HG03571 (cell line): ENCODE results near the gene CCNB1.
"Not testable (repeated sequence)": the region's sequence is repeated elsewhere in the genome, so short reads cannot be mapped to it uniquely, and the experiment has no call there.

ENCODE experiments used
- ATAC-seq: cut with Tn5 transposase; IDR thresholded peaks from one replicate; pipeline ENCODE4 v1.9.1; 2021; ENCODE audit not compliant: unreplicated experiment

CCNB1 gene

DNA sequence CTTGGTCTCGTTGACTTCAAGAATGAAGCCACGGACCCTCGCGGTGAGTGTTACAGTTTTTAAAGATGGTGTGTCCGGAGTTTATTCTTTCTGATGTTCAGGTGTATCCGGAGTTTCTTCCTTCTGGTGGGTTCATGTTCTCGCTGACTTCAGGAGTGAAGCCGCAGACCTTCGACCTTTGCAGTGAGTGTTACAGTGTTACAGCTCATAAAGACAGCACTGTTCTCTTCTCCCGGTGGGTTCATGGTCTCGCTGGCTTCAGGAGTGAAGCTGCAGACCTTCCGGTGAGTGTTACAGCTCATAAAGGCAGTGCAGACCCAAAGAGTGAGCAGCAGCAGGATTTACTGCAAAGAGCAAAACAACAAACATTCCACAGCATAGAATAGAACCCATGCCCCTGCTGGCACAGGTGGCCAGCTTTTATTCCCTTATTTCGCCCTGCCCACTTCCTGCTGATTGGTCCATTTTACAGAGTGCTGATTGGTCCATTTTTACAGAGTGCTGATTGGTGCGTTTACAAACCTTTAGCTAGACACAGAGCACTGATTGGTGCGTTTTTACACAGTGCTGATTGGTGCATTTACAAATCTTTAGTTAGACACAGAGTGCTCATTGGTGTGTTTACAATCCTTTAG lies 14.8 kb downstream of the CCNB1 start:
- ATAC-seq = not testable (repeated sequence)

DNA sequence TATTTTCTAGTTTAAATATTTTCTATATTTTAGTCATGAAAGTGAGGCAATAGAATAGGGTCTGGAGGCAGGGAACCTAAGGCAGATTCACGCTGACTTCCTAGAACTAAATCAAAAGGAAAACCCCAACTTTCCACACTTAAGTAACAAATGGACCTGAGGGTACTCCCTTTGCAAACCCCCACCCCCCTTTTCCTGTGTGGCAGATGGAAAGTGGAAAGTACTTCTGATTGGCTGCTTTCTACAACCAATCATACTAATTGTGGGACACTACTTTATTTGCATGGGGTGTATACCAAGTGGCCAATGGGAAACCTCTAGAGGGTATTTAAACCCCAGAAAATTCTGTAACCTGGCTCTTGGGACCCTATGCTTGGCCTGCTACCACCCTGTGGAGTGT lies 17.7 kb downstream of the CCNB1 start:
- ATAC-seq = no peak

DNA sequence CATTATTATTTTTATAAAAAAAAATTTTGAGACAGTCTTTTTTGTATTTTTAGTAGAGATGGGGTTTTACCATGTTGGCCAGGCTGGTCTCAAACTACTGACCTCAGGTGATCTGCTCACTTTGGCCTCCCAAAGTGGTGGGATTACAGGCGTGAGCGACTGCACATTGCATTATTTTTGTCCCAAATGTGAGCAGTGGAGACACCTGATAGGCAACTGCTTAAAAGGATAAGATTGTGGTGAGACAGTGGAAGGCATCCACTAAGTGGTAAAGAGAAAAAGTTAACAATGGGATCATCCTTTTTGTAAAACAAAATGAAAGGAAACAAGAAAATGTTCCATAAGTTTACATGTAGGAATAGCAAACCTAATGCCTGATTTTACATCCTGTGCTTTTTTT lies 20.4 kb downstream of the CCNB1 start:
- ATAC-seq = no peak

DNA sequence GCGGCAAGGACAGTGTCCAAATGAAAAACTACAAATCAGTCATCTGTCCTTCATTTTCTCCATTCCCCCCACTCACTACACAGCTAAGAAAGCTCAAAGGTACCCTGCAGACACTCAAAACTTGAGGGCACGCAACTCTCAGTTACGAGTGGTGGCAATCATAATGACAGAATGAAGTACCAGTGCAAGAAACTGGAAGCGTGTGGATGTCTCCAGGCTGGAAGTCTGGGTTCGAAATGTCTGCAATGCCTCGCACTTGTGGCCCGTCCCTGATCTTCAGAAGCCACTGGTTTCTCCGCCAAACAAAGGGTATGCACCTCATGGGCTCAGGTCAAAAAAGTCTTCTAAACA lies 21.8 kb downstream of the CCNB1 start:
- peak; percentile 5 for ATAC-seq

DNA sequence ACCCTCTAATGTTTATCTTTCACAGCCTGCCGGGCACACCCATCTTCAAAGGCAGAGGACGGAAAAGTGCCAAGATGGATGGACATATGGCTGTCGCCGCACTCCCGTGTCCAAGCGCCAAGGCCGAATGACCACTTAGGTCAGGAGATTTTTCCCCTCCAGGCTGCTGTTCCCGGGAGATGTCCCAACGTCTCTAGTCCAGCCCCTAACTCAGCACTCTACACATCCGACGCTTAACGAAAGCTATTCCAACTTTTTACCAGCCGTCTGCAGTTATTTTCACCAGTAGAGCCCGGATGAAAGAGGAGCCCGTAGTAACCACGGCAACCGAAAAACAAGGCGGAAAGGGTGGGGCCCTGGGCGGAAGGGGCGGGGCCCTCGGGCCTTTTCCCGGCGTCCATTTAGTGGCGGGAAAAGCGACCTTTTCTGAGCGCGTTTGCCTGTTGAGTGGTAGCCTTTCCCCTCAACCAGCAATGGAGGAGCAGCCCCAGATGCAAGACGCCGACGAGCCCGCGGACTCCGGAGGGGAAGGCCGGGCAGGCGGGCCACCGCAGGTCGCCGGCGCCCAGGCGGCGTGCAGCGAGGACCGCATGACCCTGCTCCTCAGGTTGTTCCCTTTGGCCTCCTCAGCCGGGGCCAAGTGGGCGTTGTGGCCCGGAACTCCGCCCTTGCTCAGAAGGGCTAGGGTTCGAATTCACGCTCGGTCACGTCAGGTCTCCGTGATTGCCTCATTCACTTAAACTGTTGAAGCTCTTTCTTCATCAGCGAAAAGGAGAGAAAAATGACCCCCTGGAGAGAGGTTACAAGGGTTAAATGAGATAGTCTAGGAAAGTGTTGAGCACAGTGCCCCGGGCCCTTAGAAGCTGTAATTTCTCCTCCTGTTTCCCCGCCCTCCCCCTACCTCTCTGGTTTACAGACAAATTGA lies 22.5 kb downstream of the CCNB1 start, which contains the start of gene CENPH:
CENPH (plus strand) TSS at position 422 of the 925 bp plus-strand sequence; CDS start at position 474, 52 bp downstream.
- peak; percentile 92 for ATAC-seq

DNA sequence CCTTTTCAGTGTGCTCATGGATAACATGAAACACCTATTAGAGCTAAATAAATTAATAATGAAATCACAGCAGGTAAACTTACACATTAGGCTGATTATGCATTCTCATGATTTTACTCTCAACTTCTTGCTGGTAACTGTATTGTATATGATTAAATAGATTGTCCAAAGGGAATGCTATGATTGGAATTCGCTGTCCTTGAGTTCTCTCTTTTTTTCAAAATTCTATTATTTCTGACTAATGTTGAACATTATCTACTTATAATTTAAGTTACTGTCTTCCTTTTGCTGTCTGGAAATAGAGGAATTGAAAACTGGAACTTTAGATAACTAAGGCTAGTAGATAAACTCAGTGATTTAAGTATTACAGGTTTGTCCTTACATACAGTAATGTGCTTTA lies 35.5 kb downstream of the CCNB1 start:
- ATAC-seq = no peak

DNA sequence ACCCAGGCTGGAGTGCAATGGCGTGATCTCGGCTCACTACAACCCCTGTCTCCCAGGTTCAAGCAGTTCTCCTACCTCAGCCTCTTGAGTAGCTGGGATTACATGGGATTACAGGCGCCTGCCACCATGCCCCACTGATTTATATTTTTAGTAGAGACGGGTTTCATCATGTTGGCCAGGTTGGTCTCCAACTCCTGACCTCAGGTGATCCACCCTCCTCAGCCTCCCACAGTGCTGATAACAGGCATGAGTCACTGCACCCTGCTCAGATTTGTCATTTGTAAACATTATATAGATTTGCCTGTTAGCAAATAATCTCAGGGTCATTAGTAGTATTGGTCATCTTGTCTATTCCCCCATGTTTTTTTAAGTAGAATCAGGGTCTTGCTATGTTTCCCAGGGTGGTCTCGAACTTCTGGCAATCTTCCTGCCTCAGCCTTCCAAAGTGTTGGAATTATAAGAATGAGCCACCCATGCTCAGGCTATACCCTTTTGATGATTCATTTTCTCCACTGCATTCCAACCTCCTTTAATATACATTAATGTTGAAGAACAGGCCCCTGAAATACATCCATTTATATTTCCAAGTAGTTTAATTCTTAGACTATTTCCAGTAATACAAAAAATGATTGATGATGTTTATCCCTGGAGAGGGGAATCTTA lies 39.7 kb downstream of the CCNB1 start:
- ATAC-seq = no peak

DNA sequence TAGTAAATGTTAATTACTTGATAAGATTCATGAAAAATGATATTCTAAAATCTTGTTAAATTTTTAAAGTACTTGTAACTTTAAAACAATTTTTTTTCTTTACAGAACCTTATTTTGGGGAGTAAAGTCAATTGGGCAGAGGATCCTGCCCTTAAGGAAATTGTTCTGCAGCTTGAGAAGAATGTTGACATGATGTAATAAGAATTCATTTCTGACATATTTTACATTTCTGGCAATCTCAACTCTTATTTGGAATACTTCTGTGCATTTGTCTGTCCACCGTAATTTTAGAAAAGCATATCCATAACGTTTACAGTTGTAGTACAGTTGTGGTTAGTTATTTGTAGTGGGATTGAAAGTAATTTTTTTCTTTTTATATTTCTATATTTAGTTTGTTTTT lies 42.7 kb downstream of the CCNB1 start:
- ATAC-seq = no peak

DNA sequence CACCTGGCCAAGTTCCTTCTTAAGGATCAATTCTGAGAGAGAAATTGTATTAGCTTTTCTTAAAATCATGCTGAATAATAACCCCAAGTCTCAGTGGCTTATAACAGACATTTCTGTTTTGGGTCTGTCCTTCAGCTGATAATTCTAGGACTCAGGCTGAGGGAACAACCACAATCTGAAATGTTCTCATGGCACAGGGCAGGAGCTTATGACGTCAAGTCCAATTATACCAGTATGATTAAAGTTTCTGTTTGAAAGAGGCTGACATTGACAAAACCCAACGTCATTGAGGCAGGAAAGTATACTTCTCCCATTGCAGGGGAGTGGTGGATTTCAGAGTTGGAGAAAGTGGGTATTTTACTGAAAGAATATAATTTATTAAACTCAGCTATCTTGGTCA lies 44.2 kb downstream of the CCNB1 start:
- ATAC-seq = no peak

DNA sequence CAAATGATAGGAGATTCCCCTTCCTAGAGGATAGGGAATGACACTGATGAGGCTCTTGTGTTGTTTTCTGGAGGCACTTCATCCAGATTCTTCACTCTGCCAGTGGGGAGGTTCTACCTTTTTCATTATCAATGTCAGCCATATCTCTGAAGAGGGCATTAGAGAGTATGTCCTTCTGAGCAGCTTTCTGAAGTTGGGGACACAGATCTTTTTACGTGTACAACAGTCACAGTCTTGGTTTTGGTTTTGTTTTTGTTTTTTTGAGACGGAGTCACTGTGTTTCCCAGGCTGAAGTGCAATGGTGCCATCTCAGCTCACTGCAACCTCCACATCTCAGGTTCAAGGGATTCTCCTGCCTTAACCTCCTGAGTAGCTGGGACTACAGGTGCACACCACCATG lies 45.1 kb downstream of the CCNB1 start:
- no peak for ATAC-seq

DNA sequence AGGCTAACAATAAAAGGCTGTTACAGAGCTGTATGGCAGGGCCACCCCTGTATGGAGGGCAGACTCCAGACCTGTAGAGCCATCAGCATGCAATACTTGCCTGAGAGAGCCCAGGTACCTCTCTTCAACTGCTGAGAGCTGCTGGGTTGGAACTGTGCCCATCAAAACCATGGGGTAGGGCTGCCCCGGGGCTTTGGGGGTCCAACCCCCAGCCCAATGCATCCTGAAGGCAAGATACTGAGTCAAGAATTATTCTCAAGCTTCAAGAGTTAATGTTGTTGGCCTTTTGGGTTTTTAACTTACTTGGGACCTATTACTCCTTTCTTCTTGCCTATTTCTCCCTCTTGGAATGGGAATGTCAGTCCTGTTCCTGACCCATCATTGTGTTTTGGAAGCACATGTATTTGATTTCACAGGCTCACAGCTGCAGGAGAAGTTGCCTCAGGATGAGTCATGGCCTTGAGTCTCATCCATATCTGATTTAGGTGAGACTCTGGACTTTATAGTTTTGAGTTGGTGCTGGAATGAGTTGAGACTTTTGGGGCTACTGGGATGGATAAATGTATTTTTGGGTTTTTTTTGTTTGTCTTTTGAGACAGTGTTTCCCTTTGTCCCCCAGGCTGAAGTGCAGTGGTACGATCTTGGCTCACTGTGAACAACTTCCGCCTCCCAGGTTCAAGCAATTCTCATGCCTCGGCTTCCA lies 46.7 kb downstream of the CCNB1 start:
- ATAC-seq = no peak

DNA sequence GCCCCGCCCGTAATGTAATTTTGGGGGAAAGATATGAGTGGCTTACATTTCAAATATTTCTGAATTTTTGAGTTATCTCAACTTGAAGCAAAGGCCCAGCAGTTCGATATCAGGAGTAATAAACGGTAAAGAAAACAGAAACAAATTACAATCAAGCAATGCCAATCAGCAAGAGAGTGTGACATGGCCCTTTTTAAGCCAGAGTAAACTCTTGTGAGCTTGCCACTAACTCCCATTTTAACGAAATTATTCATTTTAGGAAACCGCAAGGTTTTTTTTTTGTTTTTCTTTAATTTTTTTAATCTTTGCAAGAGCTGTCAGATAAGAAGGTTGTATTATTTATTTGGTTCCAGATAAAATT lies 50.2 kb downstream of the CCNB1 start:
- ATAC-seq = no peak

DNA sequence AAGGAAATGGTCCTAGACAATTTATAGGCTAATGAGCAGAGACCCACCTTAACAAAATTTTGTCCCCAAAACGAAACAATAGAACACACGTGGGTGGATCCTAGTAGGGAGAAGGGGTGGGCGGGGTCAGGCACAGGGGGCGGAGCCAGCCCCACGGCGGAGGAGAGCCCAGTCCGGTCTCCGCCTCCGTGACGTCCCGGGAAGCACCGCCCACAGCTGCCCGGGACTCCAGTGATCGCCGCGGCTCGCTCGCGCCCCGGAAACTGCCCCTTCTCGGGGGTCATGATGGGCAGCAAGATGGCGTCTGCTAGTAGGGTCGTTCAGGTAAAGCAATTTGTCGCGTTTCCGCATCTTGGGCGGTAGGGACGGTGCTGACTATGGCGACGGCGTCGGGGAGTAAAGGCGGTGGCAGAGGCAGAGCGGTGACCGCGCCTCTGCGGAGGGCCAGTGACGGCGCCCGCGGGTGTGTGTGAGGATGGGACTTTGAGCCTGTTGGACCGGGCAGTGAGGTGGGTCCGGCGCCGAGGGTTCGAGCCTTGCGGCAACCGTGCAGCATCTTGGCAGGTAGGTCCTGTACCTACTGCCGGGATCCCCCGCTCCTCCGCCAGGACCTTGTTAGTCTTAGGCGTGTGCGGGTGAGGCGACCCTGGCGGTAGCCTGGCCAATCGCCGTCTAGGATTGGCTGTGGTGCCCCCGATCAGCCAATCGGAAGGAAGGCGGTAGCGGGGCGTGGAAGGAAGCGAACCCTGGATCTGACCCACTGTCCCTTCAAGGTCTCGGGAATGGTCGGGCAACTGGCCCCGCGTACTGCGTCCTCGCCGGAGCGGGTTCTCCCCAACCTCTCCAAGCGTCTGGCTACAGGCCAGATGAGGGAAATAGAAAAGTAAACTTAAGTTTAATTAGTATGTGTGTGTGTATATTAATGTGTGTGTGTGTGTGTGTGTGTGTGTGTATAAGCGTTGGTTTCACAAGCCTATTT lies 50.9 kb downstream of the CCNB1 start:
- peak; percentile 88 for ATAC-seq

DNA sequence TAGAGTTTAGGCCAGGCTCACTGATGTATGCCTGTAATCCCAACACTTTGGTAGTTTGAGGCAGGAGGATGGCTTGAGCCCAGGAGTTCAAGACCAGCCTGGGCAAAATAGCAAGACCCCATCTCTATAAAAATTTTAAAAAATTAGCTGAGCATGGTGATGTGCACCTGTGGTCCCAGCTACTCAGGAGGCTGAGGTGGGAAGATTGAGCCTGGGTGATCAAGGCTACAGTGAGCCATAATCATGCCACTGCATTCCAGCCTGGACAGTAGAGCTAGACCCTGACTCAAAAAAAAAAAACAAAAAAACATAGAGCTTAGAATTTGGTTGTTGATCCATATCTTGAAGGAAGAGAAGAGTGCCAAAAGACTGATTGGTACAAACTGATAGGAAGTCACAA lies 53.0 kb downstream of the CCNB1 start:
- no peak for ATAC-seq

DNA sequence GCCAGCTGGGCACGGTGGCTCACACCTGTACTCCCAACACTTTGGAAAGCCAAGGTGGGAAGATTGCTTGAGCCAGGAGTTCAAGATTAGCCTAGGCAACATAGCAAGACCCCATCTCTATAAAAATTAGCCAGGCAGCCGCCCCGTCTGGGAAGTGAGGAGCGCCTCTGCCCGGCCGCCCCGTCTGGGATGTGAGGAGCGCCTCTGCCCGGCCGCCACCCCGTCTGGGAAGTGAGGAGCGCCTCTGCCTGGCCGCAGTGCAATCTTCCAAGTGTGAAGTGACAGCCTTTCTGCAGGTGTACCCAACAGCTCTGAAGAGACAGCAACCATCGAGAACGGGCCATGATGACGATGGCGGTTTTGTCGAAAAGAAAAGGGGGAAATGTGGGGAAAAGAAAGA lies 53.4 kb downstream of the CCNB1 start:
- ATAC-seq = not testable (repeated sequence)

DNA sequence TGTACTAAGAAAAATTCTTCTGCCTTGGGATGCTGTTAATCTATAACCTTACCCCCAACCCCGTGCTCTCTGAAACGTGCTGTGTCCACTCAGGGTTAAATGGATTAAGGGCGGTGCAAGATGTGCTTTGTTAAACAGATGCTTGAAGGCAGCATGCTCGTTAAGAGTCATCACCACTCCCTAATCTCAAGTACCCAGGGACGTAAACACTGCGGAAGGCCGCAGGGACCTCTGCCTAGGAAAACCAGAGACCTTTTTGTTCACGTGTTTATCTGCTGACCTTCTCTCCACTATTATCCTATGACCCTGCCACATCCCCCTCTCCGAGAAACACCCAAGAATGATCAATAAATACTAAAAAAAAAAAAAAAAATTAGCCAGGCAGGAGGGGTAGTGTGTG lies 53.9 kb downstream of the CCNB1 start:
- not testable (repeated sequence) for ATAC-seq

DNA sequence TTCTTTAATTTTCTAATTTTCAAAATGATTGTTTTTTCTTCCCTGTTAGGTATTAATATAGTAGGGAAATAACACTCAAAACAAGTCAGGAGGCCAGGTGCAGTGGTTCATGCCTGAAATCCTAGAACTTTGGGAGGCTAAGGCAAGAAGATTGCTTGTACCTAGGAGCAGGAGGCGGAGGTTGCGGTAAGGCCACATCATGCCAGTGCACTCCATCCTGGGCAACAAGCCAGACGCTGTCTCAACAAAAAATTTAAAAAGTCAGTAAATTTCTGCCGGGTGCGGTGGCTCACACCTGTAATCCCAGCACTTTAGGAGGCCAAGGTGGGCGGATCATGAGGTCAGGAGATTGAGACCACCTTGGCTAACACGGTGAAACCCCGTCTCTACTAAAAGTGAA lies 57.6 kb downstream of the CCNB1 start:
- ATAC-seq = no peak

DNA sequence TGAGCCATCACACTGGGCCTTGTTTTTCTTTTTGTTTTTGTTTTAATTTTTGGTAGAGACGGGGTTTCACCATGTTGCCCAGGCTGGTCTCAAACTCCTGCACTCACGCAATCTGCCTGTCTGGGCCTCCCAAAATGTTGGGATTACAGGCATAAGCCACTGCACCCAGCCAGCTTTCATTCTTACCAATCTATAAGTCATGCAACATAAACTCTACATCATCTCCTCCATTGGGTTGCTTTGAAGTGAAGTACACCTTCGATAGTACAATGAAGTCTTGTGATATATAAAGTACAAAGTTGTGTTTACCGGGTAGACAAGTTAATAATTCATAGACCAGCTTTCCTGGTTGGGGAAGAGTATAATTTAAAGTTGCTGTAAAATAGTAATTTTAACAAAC lies 58.9 kb downstream of the CCNB1 start:
- no peak for ATAC-seq
